Gastroesophageal sphincter (tissue), 3 donors: ENCODE results near the gene VOPP1.

ENCODE experiments used
- CTCF ChIP-seq, 4 experiments: fragments of 200-600 bp in 2 of 4; fragments of 450-650 bp in 2 of 4; sonication (generic) in 1 of 4; IDR thresholded peaks; one replicate each; pipeline ENCODE4 v1.5.1; 2017 to 2019; ENCODE audit warnings: antibody characterized with exemption in 4 of 4, mild to moderate bottlenecking in 2 of 4, moderate library complexity in 2 of 4
- POLR2A ChIP-seq, 2 donors: fragments of 450-650 bp; IDR thresholded peaks; one replicate each; pipeline ENCODE4 v1.6.1; 2017; ENCODE audit warnings: antibody characterized with exemption in 2 of 2, mild to moderate bottlenecking in 2 of 2, moderate library complexity in 1 of 2

- TF ChIP-seq CTCF (IDR thresholded peaks at IDR 0.05), result no peak
- TF ChIP-seq POLR2A (IDR thresholded peaks at IDR 0.05), result no peak
These were observed 16.0 kb upstream of the VOPP1 start for GRCh38 chr7:55588379-55588699.
